Islet precursor cell (in vitro differentiated cells): ENCODE data around the gene CACNA2D1.

Source experiments
- DNase-seq: peaks from one replicate; pipeline ENCODE4 v3.0.0-alpha.2; 2018

Gene CACNA2D1

GRCh38 chr7:82331234-82331633, 112.3 kb downstream of the CACNA2D1 start:
- no peak for DNase-seq

DNA sequence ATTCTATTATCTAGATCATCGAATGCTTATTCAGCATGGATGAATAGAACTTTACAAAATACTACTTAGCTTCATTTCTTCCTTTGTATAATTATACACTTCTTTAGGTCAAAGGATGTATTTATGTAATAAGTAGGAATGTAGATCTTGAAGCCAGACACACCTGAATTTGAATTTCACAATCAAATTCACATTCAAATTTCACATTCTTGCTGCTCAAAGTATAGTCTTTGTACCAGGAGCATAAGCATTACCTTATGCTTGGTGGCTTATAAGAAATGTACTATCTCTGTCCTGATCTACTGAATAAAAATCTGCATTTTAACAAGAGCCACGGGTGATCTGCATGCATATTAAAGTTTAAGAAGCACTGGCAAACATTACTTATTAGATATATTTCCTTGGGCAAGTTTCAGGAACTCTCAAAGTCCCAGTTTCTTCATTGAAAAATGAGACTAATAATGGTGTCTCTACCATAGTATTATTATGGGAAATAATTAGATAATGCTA, 112.8 kb downstream of the CACNA2D1 start:
- no peak for DNase-seq

- DNase-seq = no peak
Measured at GRCh38 chr7:82327898-82328297, 115.7 kb downstream of the CACNA2D1 start.

- DNase-seq = no peak
Measured at GRCh38 chr7:82325416-82325815, 118.2 kb downstream of the CACNA2D1 start.

GRCh38 chr7:82323806-82324205, 119.8 kb downstream of the CACNA2D1 start:
- DNase-seq = no peak

DNA sequence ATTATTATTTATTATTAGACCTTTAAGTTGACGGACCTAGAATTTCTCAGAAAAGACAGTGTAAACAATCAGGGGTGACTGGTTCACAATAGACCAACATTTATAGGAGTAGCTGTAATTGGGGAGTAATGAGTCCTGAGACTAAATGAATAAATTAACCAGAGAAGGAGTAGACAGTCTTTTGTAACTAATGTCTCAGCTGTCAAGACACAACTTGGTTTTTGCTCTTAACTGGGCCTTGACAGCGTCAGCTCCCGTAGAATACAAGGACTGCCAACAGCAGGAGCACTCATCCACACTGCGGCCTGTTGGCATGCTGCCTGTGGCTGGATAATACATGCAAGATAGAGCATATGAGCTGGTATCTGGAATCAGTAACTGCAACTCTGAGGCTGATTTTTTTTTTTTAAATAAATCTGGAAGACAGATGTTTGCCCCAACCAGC, 123.9 kb downstream of the CACNA2D1 start:
- DNase-seq = peak; percentile 67

DNA sequence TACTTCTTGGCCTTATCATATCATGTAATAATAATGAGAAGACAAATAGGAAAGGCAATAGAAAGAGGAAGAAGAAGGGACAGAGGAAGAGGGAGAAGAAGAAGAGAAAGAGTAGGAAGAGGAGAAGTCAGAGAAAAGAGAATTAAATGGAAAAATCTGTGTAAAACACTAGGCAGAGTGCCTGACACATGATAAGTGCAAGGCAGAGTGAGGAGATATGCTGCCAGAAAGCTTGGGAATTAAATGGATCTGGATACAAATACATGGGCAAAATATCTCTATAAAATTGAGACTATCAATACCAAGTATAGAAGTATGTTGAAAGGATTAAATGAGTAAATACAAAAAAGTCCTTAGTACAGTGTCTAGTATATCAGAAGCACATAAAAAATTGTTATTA, 124.8 kb downstream of the CACNA2D1 start:
- no peak for DNase-seq

- no peak for DNase-seq
Measured at GRCh38 chr7:82317760-82318159, 125.8 kb downstream of the CACNA2D1 start.

GRCh38 chr7:82317257-82317721, 126.3 kb downstream of the CACNA2D1 start:
- DNase-seq = no peak

- DNase-seq = no peak
Measured at GRCh38 chr7:82313269-82313668, 130.3 kb downstream of the CACNA2D1 start.

- DNase-seq = no peak
Measured at GRCh38 chr7:82312646-82313045, 130.9 kb downstream of the CACNA2D1 start.

GRCh38 chr7:82305347-82306005, 138.1 kb downstream of the CACNA2D1 start:
- no peak for DNase-seq

GRCh38 chr7:82294865-82295264, 148.7 kb downstream of the CACNA2D1 start:
- no peak for DNase-seq

DNA sequence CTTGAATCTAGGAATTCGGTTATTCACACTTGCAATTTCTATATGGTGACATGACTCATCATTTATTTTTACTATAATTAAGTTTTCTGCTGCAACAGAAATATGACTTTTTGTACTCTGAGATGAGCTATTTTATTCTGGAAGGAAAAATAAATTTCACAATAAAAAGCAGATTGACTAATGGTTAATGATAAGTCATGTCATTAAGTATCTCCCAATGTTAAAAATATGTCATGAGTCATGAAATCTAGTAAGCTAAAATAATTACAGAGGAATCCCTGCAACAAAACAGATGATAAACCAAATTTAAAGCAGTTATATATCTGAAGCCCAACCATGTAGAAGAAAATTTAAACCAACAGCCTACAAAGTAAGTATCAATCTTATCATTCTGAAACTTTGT, 149.2 kb downstream of the CACNA2D1 start:
- no peak for DNase-seq

DNA sequence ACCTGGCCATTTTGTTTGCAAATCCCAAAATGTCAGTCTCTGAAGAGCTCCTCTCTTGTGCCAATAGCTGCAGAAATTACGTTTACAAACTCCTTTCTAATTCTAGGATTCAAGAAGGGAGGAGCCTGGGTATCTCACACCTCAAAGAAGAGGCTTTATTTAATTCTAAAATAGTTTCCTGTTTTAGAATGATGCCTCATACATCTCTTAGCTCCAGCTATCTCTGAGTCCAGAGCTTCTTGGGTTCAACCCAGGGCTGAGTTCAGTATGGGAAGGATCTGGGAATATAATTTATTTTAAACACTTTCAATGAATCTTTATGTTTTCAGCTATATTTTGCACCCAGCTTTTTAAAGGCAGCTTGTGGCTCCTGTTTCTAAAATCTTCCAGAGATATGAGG, 150.1 kb downstream of the CACNA2D1 start:
- DNase-seq = no peak

DNA sequence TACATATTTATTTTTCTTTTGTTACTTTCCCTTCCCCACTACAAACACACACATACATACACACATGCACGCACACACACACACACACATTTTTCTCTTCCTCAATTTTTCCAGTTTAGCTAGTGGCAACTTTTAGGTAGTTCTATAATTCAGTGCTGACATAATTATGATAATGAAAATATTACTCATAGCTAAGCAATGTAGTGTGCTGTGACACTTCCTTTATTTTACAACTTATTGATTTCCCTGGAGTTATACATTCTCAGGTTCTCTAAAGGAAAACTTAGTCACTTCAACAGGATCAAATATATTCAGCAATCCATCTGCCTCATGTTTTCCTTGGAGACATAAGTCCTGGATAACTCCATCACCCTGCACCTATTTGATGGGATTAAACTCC, 151.6 kb downstream of the CACNA2D1 start:
- DNase-seq = no peak

DNA sequence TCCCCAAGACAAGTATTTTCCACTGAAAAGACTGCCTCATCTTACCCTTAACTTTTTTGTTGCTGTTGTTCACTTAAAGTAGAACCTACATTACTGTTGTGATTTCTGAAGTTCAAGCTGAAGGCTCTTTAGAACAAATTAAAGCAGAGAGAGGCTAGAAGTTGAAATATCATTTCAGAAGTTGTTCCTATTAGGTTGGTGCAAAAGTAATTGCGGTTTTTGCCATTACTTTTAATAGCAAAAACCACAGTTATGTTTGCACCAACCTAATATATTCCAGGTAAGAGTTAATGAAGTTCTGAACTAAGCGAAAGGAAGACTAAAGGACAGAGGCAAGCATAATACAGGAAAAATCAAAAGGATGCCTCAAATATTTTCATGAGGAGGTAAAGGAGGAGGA, 153.7 kb downstream of the CACNA2D1 start:
- no peak for DNase-seq

- no peak for DNase-seq
Measured at GRCh38 chr7:82289152-82289535, 154.4 kb downstream of the CACNA2D1 start.

- no peak for DNase-seq
Measured at GRCh38 chr7:82286798-82287140, 156.8 kb downstream of the CACNA2D1 start.

- DNase-seq = no peak
Measured at GRCh38 chr7:82286096-82286797, 157.3 kb downstream of the CACNA2D1 start.

GRCh38 chr7:82284936-82285519, 158.5 kb downstream of the CACNA2D1 start:
- peak; percentile 61 for DNase-seq

DNA sequence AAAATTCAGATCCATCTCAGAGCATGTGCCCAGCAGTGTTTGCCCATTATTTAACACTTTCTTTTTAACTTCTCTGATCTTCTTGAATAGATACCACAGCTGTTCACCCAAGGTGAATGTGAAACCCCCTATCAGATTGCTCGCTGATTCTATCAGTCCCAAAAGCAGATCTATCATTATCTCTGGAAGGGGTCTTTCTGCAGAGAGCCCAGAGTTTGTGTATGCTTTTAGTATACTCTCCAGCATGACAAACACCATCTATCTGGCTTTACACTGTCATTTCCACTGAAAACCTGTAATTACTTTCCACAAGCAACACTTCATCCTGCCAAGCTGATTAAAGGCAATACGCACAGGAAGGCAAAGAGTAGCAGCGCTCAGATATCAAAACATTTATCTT, 168.2 kb downstream of the CACNA2D1 start:
- no peak for DNase-seq

- no peak for DNase-seq
Measured at GRCh38 chr7:82274681-82275080, 168.9 kb downstream of the CACNA2D1 start.

GRCh38 chr7:82273886-82274285, 169.7 kb downstream of the CACNA2D1 start:
- no peak for DNase-seq
